HUES6 (cell line): ENCODE results near the gene COX5A.
"Not testable (repeated sequence)": the region's sequence is repeated elsewhere in the genome, so short reads cannot be mapped to it uniquely, and the experiment has no call there.

Experiments
- H3K27ac ChIP-seq: 2 replicates; pipeline ENCODE4 v1.7.0; 2013; ENCODE audit warnings: low read depth, mild to moderate bottlenecking, low read length, inconsistent platforms
- H3K27me3 ChIP-seq: 2 replicates; pipeline ENCODE4 v1.6.1; 2013; ENCODE audit warnings: low read length; ENCODE audit not compliant: control insufficient read depth, insufficient read depth
- H3K36me3 ChIP-seq: 2 replicates; pipeline ENCODE4 v1.6.1; 2013; ENCODE audit warnings: low read length; ENCODE audit not compliant: control insufficient read depth, insufficient read depth
- H3K4me1 ChIP-seq: 2 replicates; pipeline ENCODE4 v1.6.1; 2013; ENCODE audit warnings: low read length; ENCODE audit not compliant: control insufficient read depth, insufficient read depth
- H3K4me3 ChIP-seq: 2 replicates; pipeline ENCODE4 v1.5.1; 2013; ENCODE audit warnings: low read depth, low read length
- H3K9ac ChIP-seq: one replicate; pipeline ENCODE4 v1.6.1; 2013; ENCODE audit warnings: mild to moderate bottlenecking, low read length
- H3K9me3 ChIP-seq: 2 replicates; pipeline ENCODE4 v1.6.1; 2013; ENCODE audit warnings: low read depth, low read length; ENCODE audit not compliant: control insufficient read depth, insufficient read depth

Gene COX5A

GRCh38 chr15:74913799-74914198 lies 24.1 kb downstream of the COX5A start:
- not testable (repeated sequence) for H3K9ac ChIP-seq, H3K9me3 ChIP-seq, H3K4me1 ChIP-seq, H3K27me3 ChIP-seq, H3K4me3 ChIP-seq, H3K27ac ChIP-seq
- H3K36me3 ChIP-seq, result peaks cover 67% of the 10 kb centered on the region

DNA sequence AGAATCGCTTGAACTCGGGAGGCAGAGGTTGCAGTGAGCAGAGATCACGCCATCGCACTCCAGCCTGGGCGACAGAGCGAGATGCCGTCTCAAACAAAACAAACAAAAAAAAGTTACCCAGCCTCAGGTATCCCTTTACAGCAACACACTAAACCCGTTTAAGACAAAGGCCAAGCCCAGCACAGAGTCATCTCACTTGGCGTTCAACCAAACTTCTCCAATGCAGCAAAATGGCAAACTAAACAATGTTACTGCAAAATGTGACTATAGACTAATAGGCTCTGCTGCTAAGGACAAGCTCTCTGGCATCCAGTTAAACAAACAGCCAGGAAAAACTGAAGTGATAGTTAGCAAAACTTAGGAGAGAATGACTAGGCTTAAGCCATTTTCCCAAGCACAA lies 24.8 kb downstream of the COX5A start:
- Histone ChIP-seq H3K27ac (no peak overlapping the region), H3K36me3 (peaks cover 59% of the 10 kb centered on the region), H3K4me3 (no peak overlapping the region), H3K9me3 (no peaks in the 10 kb centered on the region; the same call in 1 of the 2 replicates), H3K4me1 (no peaks in the 10 kb centered on the region), H3K9ac (no peak overlapping the region), H3K27me3 (no peaks in the 10 kb centered on the region)

DNA sequence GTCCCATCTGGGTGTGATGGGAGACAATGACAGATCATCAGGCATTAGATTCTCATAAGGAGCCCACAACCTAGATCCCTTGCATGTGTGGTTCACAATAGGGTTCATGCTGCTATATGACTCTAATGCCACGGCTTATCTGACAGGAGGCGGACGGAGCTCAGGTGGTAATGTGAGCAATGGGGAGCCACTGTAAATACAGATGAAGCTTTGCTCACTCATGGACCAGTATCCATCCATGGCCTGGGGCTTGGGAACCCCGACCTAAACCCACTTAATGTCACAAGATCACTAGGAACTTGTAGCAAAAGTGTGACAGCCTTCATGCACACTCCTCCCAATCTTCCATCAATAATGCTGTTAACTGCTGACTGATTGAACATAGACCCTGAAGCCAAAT lies 29.2 kb downstream of the COX5A start:
- H3K27me3 ChIP-seq, result no peaks in the 10 kb centered on the region

DNA sequence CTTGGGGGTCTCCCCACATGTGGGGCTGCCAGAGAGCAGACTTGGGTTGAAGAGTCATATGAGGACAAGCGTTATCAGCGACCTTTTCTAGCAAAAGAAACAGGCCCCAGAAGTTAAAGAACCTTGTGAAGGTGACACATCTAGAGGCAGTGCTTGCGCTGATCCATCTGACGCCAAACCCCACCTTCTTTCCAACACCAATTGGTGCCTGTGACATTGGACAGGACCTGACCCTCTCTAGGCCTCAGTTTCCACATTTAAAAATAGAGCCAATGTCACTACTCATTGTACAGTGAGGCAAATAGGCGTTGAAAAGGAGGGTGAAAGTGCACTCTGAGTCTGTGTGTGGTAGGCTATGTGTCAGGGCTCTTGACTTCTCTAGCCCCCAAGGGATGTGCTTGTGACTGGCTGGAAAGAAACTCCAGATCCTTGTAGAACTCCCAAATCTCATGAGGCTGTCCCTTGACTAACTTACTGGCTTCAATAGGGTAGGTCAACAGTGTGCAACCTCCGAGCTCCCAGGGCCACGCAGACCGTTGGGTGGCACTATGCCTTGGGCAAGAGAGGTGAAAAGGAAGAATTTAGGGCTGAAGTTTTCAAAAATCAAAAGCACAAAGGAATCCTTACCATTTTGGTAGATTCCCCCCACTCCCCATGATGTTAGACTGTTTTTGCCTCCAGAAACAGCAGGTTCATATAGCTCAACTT lies 30.6 kb downstream of the COX5A start:
- H3K36me3 ChIP-seq, result peaks cover 37% of the 10 kb centered on the region
- peaks cover 12% of the 10 kb centered on the region for H3K4me1 ChIP-seq
- H3K4me3 ChIP-seq, result peak overlapping the region; percentile 87
- peak overlapping the region; percentile 84; the same call in 1 of the 2 replicates for H3K27ac ChIP-seq
- peak overlapping the region; percentile 89 for H3K9ac ChIP-seq
- no peaks in the 10 kb centered on the region; the same call in 1 of the 2 replicates for H3K9me3 ChIP-seq
- H3K27me3 ChIP-seq, result no peaks in the 10 kb centered on the region

More for the DNA sequence above, 29.2 kb downstream of the COX5A start:
- Histone ChIP-seq H3K36me3 (peaks cover 37% of the 10 kb centered on the region), H3K9ac (no peak overlapping the region), H3K27ac (no peak overlapping the region), H3K4me1 (peaks cover 12% of the 10 kb centered on the region), H3K9me3 (no peaks in the 10 kb centered on the region; the same call in 1 of the 2 replicates), H3K4me3 (no peak overlapping the region)

DNA sequence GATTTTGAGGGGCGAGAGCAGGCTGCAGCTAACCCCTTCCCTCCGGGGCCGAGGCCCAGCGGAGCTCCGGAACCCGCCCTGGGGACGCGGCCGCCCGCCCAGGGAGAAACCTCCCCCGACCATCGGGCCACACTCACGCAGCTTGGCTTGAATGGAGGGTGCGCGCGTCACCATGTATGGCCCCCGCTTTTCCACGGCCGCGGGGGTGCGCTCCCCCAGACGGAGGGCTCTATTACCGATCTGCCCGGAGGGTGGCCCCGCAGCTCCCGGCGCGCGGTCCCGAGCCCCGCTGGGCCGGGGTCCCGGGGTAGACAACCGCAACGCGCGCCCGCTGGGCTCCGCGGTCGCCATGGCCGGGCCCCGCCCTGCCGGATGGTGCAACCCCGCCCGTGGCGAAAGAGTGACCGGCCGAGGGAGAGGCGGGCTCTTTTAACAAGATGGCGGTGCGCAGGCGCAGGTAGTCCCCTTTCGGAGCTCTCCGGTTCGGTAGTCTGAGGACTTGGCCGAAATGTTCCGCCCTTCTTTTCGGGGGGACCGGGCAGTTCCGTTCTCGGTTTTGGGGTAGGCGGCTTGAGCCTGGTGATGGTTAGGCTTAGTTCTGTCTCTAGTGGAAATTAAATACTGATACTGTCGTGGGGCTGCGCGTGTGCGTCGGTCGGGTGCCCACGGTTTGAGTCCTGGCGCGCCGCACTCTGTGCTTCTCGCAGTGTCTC lies 31.3 kb downstream of the COX5A start, which contains the start of gene FAM219B:
FAM219B (minus strand) TSS at position 402 of the 713 bp plus-strand sequence; CDS start at position 351, 51 bp downstream.
- Histone ChIP-seq H3K9ac (peak within 1 kb of the TSS; percentile 89), H3K27ac (peak within 1 kb of the TSS; percentile 84), H3K4me1 (peaks cover 12% of the 10 kb centered on the region), H3K4me3 (peak within 1 kb of the TSS; percentile 87), H3K36me3 (peaks cover 37% of the 10 kb centered on the region), H3K9me3 (no peaks in the 10 kb centered on the region; the same call in 1 of the 2 replicates), H3K27me3 (no peaks in the 10 kb centered on the region)

DNA sequence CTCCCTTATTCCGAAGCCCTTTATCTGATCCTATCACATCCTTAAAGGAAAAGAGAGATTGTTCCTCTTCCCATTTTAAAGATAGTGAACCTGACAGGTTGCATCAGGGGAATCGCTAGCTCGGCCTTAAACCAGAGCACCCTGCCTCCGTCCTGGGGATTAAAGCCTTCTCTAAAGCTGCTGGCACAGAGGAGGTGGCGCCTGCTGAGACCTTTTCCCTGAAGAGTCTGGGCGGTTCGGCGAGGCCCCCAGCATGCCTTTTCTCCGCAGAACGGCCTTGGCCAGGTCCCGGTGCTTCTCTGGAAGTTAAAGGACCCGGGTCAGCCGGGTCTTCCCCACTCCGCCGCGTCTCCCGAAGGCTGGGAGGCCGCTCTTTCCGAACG lies 31.8 kb downstream of the COX5A start:
- H3K27ac ChIP-seq, result peak overlapping the region; percentile 84
- peaks cover 39% of the 10 kb centered on the region for H3K36me3 ChIP-seq

DNA sequence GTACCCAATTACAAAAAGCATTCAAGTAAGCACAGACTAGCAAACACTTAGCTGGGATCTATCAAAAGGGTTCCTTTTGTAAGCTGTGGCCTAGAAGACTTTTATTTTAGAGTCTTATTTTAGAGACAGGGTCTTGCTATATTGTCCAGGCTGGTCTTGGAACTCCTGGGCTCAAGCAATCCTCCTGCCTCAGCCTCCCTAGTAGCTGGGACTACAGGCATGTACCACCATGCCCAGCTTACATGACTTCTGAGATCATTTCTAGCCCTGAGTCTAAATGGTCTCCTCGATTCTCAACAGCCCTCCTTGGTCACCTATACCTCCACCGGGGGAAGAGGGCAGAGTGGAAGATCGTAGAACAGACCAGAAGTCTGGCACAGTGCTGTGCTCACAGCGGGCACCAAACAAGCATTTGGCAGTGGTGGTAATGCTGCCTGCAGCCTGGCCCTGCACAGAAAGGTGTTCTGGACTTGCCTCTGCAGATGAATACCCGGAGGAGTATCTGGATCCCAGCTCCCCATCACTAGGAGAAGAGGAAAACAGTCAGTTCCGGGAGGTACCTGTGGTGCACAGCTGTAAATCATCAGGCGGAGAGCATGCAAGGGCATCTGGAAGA lies 33.6 kb downstream of the COX5A start:
- Histone ChIP-seq H3K27ac (no peak overlapping the region), H3K27me3 (no peaks in the 10 kb centered on the region), H3K4me1 (peaks cover 12% of the 10 kb centered on the region), H3K36me3 (peaks cover 56% of the 10 kb centered on the region), H3K9me3 (no peaks in the 10 kb centered on the region; the same call in 1 of the 2 replicates), H3K4me3 (no peak overlapping the region), H3K9ac (no peak overlapping the region)

More for the DNA sequence above, 31.8 kb downstream of the COX5A start:
- H3K27me3 ChIP-seq, result no peaks in the 10 kb centered on the region
- peak overlapping the region; percentile 87 for H3K4me3 ChIP-seq
- H3K9ac ChIP-seq, result peak overlapping the region; percentile 89
- no peaks in the 10 kb centered on the region; the same call in 1 of the 2 replicates for H3K9me3 ChIP-seq
- H3K4me1 ChIP-seq, result peaks cover 12% of the 10 kb centered on the region

- no peak overlapping the region for H3K4me3 ChIP-seq
- H3K4me1 ChIP-seq, result peaks cover 12% of the 10 kb centered on the region
- H3K27me3 ChIP-seq, result no peaks in the 10 kb centered on the region
- H3K36me3 ChIP-seq, result peaks cover 62% of the 10 kb centered on the region
- H3K9me3 ChIP-seq, result no peaks in the 10 kb centered on the region; the same call in 1 of the 2 replicates
- H3K27ac ChIP-seq, result no peak overlapping the region
- no peak overlapping the region for H3K9ac ChIP-seq
Observed at GRCh38 chr15:74903676-74904075, 34.2 kb downstream of the COX5A start.

GRCh38 chr15:74902295-74903075 lies 35.4 kb downstream of the COX5A start:
- no peaks in the 10 kb centered on the region for H3K27me3 ChIP-seq
- H3K27ac ChIP-seq, result no peak overlapping the region
- no peak overlapping the region for H3K9ac ChIP-seq
- H3K4me3 ChIP-seq, result no peak overlapping the region
- H3K36me3 ChIP-seq, result peaks cover 70% of the 10 kb centered on the region
- H3K9me3 ChIP-seq, result no peaks in the 10 kb centered on the region
- H3K4me1 ChIP-seq, result peaks cover 12% of the 10 kb centered on the region

- Histone ChIP-seq H3K9ac (no peak overlapping the region), H3K4me1 (peaks cover 7% of the 10 kb centered on the region; the same call in 1 of the 2 replicates), H3K27ac (no peak overlapping the region), H3K4me3 (no peak overlapping the region), H3K27me3 (no peaks in the 10 kb centered on the region), H3K9me3 (no peaks in the 10 kb centered on the region), H3K36me3 (peaks cover 79% of the 10 kb centered on the region)
Observed at GRCh38 chr15:74901612-74902063, 36.2 kb downstream of the COX5A start.
